SK-N-SH (cell line): ENCODE data around the gene IL15RA. TPM values are rescaled to one million over a fixed set of nuclear protein-coding genes. Genes with fewer than 3 reads are reported as not detected.

Source experiments
- CTCF ChIA-PET: fragments of 300-600, 350-600 bp; formaldehyde crosslinking; extraction: SDS; loops from one replicate; lab custom pipeline; 2021; lab: Yijun Ruan, JAX
- POLR2A ChIA-PET: fragments of 350-600 bp; sonication (Branson Sonifier 250); formaldehyde crosslinking; extraction: SDS; loops from one replicate; lab custom pipeline; 2020; ENCODE audit warnings: antibody characterized with exemption, inconsistent platforms; lab: Yijun Ruan, JAX
- DNase-seq: peaks from one replicate; pipeline ENCODE4 v3.0.0; 2012
- H2AFZ ChIP-seq: fragments of 200-600 bp; sonication (generic); 2 replicates; pipeline ENCODE4 v1.8.1; 2016; ENCODE audit warnings: antibody characterized with exemption, mild to moderate bottlenecking, low read depth
- H3F3A ChIP-seq: fragments of 200-600 bp; sonication (generic); replicated peaks from 2 replicates; pipeline ENCODE3; 2016; ENCODE audit warnings: antibody characterized with exemption, mild to moderate bottlenecking; ENCODE audit not compliant: insufficient read depth
- H3K27ac ChIP-seq, 2 experiments: fragments of 200-500 bp in 1 of 2; fragments of 200-600 bp in 1 of 2; sonication (Bioruptor generic) in 1 of 2; sonication (generic), shearing (Covaris generic) in 1 of 2; 2 replicates each; pipeline versions ENCODE4 v1.5.1 to v1.6.1; 2014 to 2016; ENCODE audit warnings: low read depth in 2 of 2, inconsistent platforms in 1 of 2, low read length in 1 of 2, mild to moderate bottlenecking in 1 of 2, mixed read lengths in 1 of 2
- H3K27me3 ChIP-seq: fragments of 200-600 bp; sonication (generic), shearing (Covaris generic); 2 replicates; pipeline ENCODE4 v1.6.1; 2016; ENCODE audit warnings: mixed run types; ENCODE audit not compliant: insufficient read depth
- H3K36me3 ChIP-seq, 2 experiments: fragments of 200-500 bp in 1 of 2; fragments of 200-600 bp in 1 of 2; sonication (Bioruptor generic) in 1 of 2; sonication (generic) in 1 of 2; replicated peaks in 1 of 2; 2 replicates each; pipeline versions ENCODE3 to v1.5.1; 2014 to 2016; ENCODE audit warnings: low read length in 1 of 2, mild to moderate bottlenecking in 1 of 2; ENCODE audit not compliant: insufficient read depth in 2 of 2, control insufficient read depth in 1 of 2
- H3K4me1 ChIP-seq, 2 experiments: fragments of 200-500 bp in 1 of 2; fragments of 200-600 bp in 1 of 2; sonication (Bioruptor generic) in 1 of 2; sonication (generic), shearing (Covaris generic) in 1 of 2; 2 replicates each; pipeline versions ENCODE4 v1.5.1 to v1.6.1; 2014 to 2016; ENCODE audit warnings: low read depth in 1 of 2, low read length in 1 of 2, mixed run types in 1 of 2; ENCODE audit not compliant: insufficient read depth in 2 of 2, control insufficient read depth in 1 of 2
- H3K4me2 ChIP-seq: fragments of 200-600 bp; sonication (generic), shearing (Covaris generic); 2 replicates; pipeline ENCODE4 v1.6.1; 2017; ENCODE audit warnings: mixed run types
- H3K4me3 ChIP-seq, 2 experiments: fragments of 200-500 bp in 1 of 2; fragments of 200-600 bp in 1 of 2; sonication (Bioruptor generic) in 1 of 2; sonication (generic), shearing (Covaris generic) in 1 of 2; 2 replicates each; pipeline versions ENCODE4 v1.5.1 to v1.8.1; 2014 to 2016; ENCODE audit warnings: low read depth in 2 of 2, inconsistent platforms in 1 of 2, low read length in 1 of 2, mild to moderate bottlenecking in 1 of 2, mixed read lengths in 1 of 2, moderate library complexity in 1 of 2
- H3K79me2 ChIP-seq: fragments of 200-600 bp; sonication (generic); 2 replicates; pipeline ENCODE4 v1.8.1; 2017; ENCODE audit warnings: mild to moderate bottlenecking; ENCODE audit not compliant: insufficient read depth
- H3K9ac ChIP-seq: fragments of 200-600 bp; sonication (generic); 2 replicates; pipeline ENCODE4 v1.6.1; 2017; ENCODE audit warnings: mixed run types
- H3K9me2 ChIP-seq: fragments of 200-600 bp; sonication (generic); 2 replicates; pipeline ENCODE4 v1.6.1; 2017; ENCODE audit warnings: mixed run types
- H3K9me3 ChIP-seq: fragments of 200-600 bp; sonication (generic); 2 replicates; pipeline ENCODE4 v1.6.1; 2017; ENCODE audit warnings: mixed run types, mild to moderate bottlenecking, moderate library complexity
- H4K20me1 ChIP-seq: fragments of 200-600 bp; sonication (generic); 2 replicates; pipeline ENCODE4 v1.6.1; 2017; ENCODE audit warnings: mild to moderate bottlenecking, mixed run types; ENCODE audit not compliant: insufficient read depth
- CHD2 ChIP-seq: fragments of 150-350 bp; IDR thresholded peaks from 2 replicates; pipeline ENCODE4 v1.6.1; 2018; ENCODE audit warnings: low read length; ENCODE audit not compliant: partially characterized antibody
- ELF1 ChIP-seq: IDR thresholded peaks from 2 replicates; pipeline ENCODE4 v1.4.0; 2012
- EP300 ChIP-seq, 2 experiments: IDR thresholded peaks; 2 replicates each; pipeline versions ENCODE4 v1.4.0 to v1.6.1; 2012; ENCODE audit warnings: borderline replicate concordance in 1 of 2, low read depth in 1 of 2, low read length in 1 of 2
- FOSL2 ChIP-seq: IDR thresholded peaks from 2 replicates; pipeline ENCODE4 v1.4.0; 2012; ENCODE audit warnings: low read depth, mild to moderate bottlenecking, moderate library complexity, borderline replicate concordance
- FOXM1 ChIP-seq: IDR thresholded peaks from 2 replicates; pipeline ENCODE4 v1.4.0; 2012; ENCODE audit warnings: low read depth, mild to moderate bottlenecking
- GABPA ChIP-seq: IDR thresholded peaks from 2 replicates; pipeline ENCODE4 v1.4.0; 2012; ENCODE audit warnings: low read depth, mild to moderate bottlenecking
- GATA2 ChIP-seq: sonication (generic); formaldehyde crosslinking; IDR thresholded peaks from 2 replicates; pipeline ENCODE4 v1.5.0; 2020; ENCODE audit warnings: mild to moderate bottlenecking, missing genetic modification reagents
- MXI1 ChIP-seq: IDR thresholded peaks from 2 replicates; pipeline ENCODE4 v1.6.1; 2012; ENCODE audit warnings: mild to moderate bottlenecking, low read depth, low read length, improper control_type of control experiment
- NFIC ChIP-seq: IDR thresholded peaks from 2 replicates; pipeline ENCODE4 v1.4.0; 2012; ENCODE audit warnings: borderline replicate concordance
- RAD21 ChIP-seq: IDR thresholded peaks from 2 replicates; pipeline ENCODE4 v1.6.1; 2012; ENCODE audit warnings: mild to moderate bottlenecking, low read length
- SMC3 ChIP-seq: IDR thresholded peaks from 2 replicates; pipeline ENCODE4 v1.6.1; 2012; ENCODE audit warnings: low read depth, low read length, improper control_type of control experiment
- TCF12 ChIP-seq: IDR thresholded peaks from 2 replicates; pipeline ENCODE4 v1.4.0; 2012
- WGBS: methylation state at CpG from one replicate; pipeline ENCODE4 v1.1.6; 2017; ENCODE audit warnings: low lambda C conversion rate; 5-methylcytosine and 5-hydroxymethylcytosine counted together
- polyA plus RNA-seq, 3 experiments: library from polyadenylated mRNA; depleted of rRNA; stranded (reverse); fragments of >200 nt; gene quantifications; 2 replicates each; pipeline ENCODE4 v1.2.3, GENCODE V29; 2012
- TF ChIP-seq, protein P1 (sequence below): IDR thresholded peaks from 2 replicates; pipeline ENCODE4 v1.6.1; 2012; ENCODE audit warnings: mild to moderate bottlenecking, low read depth, low read length, moderate library complexity
- TF ChIP-seq, protein P2 (sequence below): IDR thresholded peaks from 2 replicates; pipeline ENCODE4 v1.4.0; 2012; ENCODE audit warnings: low read depth, borderline replicate concordance
- TF ChIP-seq, protein P3 (sequence below): fragments of 150-350 bp; IDR thresholded peaks from 2 replicates; pipeline ENCODE4 v1.6.1; 2017; ENCODE audit warnings: antibody characterized with exemption, low read length, low read depth, borderline replicate concordance

Gene IL15RA
- polyA plus RNA-seq, 1 of the 3 experiments (the other 2 are of a cell fraction) = 2.1 TPM

DNA sequence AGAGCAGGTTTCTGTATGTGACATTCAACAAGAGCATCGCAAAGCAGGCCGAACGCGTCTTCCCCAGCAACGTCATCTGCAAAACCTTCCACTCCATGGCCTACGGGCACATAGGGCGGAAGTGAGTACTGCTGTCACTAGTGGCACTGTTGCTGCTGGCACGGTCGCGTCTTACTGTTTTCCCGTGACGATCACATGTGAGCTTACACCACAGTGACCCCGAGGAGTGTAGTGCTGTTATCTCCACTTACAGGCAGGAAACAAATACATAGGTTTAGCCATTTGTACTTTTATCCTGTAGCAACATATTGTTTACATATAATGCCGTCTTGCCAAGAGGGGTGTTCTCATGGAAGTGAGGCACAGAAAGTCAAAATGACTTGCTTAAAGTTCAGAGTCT lies 61.9 kb downstream of the IL15RA start:
- no peak for TF ChIP-seq FOSL2
- no peak for TF ChIP-seq CHD2
- TF ChIP-seq RAD21 = no peak
- TF ChIP-seq NFIC = no peak
- TF ChIP-seq, protein P1, sequence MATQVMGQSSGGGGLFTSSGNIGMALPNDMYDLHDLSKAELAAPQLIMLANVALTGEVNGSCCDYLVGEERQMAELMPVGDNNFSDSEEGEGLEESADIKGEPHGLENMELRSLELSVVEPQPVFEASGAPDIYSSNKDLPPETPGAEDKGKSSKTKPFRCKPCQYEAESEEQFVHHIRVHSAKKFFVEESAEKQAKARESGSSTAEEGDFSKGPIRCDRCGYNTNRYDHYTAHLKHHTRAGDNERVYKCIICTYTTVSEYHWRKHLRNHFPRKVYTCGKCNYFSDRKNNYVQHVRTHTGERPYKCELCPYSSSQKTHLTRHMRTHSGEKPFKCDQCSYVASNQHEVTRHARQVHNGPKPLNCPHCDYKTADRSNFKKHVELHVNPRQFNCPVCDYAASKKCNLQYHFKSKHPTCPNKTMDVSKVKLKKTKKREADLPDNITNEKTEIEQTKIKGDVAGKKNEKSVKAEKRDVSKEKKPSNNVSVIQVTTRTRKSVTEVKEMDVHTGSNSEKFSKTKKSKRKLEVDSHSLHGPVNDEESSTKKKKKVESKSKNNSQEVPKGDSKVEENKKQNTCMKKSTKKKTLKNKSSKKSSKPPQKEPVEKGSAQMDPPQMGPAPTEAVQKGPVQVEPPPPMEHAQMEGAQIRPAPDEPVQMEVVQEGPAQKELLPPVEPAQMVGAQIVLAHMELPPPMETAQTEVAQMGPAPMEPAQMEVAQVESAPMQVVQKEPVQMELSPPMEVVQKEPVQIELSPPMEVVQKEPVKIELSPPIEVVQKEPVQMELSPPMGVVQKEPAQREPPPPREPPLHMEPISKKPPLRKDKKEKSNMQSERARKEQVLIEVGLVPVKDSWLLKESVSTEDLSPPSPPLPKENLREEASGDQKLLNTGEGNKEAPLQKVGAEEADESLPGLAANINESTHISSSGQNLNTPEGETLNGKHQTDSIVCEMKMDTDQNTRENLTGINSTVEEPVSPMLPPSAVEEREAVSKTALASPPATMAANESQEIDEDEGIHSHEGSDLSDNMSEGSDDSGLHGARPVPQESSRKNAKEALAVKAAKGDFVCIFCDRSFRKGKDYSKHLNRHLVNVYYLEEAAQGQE = no peak
- no peak for TF ChIP-seq EP300 (IDR thresholded peaks at IDR 0.05; ENCODE audit: borderline replicate concordance in 1 of 2, low read depth in 1 of 2, low read length in 1 of 2)
- Histone ChIP-seq H3K27ac (no peak overlapping the region), H3K9ac (no peak overlapping the region), H4K20me1 (no peaks in the 10 kb centered on the region), H2AFZ (no peak overlapping the region), H3K36me3 (peaks cover 43 to 90% of the 10 kb centered on the region in 2 experiments), H3K4me1 (no peaks in the 10 kb centered on the region), H3K4me2 (no peak overlapping the region), H3K9me3 (no peaks in the 10 kb centered on the region), H3K27me3 (no peaks in the 10 kb centered on the region), H3K79me2 (0 out of 2 replicates have a peak, but pooled peaks cover 2% of the 10 kb centered on the region), H3K9me2 (no peaks in the 10 kb centered on the region), H3F3A (no peaks in the 10 kb centered on the region), H3K4me3 (no peak overlapping the region)
- POLR2A ChIA-PET = no interaction called here
- over 99% methylated on average over 12 of the region's 14 CpGs for WGBS
- DNase-seq = no peak
- CTCF ChIA-PET = no interaction called here

DNA sequence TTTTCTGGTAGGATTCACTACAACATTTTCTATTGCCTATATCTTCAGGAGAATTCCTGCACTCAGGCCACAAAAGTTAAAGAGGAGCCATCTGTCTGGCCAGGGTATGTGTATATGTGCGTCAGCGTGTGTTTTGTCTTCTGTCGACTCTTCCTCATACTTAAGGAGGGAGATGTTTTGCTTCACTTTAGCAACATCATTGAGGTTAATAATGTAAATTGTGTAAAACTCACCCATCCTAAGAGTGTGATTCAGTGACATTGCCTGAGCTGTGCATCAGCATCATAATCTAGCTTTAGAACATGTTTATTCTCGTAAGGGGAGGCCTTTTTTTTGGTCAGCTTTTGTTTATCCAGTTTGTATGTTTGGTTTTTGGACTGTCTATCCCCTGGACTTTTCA lies 63.6 kb downstream of the IL15RA start:
- no peak overlapping the region for H3K9ac ChIP-seq
- WGBS = 95% methylated on average over 4 of the region's 4 CpGs
- H3K4me3 ChIP-seq = no peak overlapping the region
- H3K4me2 ChIP-seq = no peak overlapping the region
- CTCF ChIA-PET = no interaction called here
- H3K9me3 ChIP-seq = no peaks in the 10 kb centered on the region
- POLR2A ChIA-PET = no interaction called here
- H3K36me3 ChIP-seq = peaks cover 44 to 90% of the 10 kb centered on the region in 2 experiments
- no peaks in the 10 kb centered on the region for H4K20me1 ChIP-seq
- H2AFZ ChIP-seq = no peak overlapping the region
- H3K9me2 ChIP-seq = no peaks in the 10 kb centered on the region
- H3K27ac ChIP-seq = no peak overlapping the region
- H3K79me2 ChIP-seq = no peaks in the 10 kb centered on the region
- H3F3A ChIP-seq = no peaks in the 10 kb centered on the region
- no peak for DNase-seq
- H3K4me1 ChIP-seq = no peaks in the 10 kb centered on the region
- no peaks in the 10 kb centered on the region for H3K27me3 ChIP-seq
- TF ChIP-seq MXI1 (no peak), ELF1 (no peak), CHD2 (no peak), SMC3 (no peak), TCF12 (no peak), FOXM1 (no peak), GATA2 (CRISPR knock-in tag) (no peak), GABPA (no peak)
- TF ChIP-seq, protein P1 = no peak
- TF ChIP-seq, protein P2, sequence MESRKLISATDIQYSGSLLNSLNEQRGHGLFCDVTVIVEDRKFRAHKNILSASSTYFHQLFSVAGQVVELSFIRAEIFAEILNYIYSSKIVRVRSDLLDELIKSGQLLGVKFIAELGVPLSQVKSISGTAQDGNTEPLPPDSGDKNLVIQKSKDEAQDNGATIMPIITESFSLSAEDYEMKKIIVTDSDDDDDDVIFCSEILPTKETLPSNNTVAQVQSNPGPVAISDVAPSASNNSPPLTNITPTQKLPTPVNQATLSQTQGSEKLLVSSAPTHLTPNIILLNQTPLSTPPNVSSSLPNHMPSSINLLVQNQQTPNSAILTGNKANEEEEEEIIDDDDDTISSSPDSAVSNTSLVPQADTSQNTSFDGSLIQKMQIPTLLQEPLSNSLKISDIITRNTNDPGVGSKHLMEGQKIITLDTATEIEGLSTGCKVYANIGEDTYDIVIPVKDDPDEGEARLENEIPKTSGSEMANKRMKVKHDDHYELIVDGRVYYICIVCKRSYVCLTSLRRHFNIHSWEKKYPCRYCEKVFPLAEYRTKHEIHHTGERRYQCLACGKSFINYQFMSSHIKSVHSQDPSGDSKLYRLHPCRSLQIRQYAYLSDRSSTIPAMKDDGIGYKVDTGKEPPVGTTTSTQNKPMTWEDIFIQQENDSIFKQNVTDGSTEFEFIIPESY = no peak
- TF ChIP-seq, protein P3, sequence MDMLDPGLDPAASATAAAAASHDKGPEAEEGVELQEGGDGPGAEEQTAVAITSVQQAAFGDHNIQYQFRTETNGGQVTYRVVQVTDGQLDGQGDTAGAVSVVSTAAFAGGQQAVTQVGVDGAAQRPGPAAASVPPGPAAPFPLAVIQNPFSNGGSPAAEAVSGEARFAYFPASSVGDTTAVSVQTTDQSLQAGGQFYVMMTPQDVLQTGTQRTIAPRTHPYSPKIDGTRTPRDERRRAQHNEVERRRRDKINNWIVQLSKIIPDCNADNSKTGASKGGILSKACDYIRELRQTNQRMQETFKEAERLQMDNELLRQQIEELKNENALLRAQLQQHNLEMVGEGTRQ = no peak
